Hypothalamus (tissue), 51 donors: Measurements from ENCODE around the gene CARMIL1.

ENCODE experiments used
- DNase-seq, 51 donors: peaks; one replicate each; lab custom pipeline; 2025; lab: John Stamatoyannopoulos, UW

The CARMIL1 gene

DNA sequence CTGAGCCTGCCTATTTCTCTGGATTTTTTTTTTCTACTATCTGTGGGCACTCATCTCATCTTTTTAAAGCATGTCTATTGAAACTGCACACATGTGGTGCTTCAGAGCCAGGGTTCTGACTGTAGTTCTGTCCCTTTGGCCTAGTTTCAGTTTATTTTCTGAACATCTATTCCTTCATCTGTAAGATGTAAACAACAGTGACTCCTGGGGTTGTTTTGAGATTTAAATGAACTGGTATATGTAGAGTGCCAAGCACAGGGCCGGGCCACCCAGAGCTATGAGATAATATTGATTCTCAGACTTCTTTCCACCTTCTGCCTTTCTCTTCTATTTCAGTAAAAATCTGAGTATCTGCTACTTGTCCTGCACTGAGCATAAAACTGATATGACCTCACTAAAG lies 185.1 kb downstream of the CARMIL1 start:
- DNase-seq = no peak

DNA sequence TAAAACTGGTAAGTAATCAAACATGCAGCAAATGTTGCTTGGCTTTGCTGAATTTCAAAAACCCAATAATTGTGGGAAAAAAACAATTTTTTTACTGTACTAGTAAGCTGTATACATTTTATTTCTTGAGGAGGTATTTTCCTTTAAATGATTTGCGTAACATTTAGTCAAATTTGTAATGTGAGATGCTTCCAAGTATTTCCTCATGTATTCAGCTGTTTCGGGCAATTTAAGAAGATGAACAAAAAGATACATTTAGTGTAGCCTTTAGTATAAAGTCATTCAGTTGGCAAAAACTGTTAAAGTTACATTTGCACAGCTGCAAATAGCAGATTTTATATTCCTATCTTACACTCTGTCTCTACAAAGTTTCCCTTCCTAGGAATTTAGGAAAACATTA lies 186.8 kb downstream of the CARMIL1 start:
- DNase-seq = no peak

DNA sequence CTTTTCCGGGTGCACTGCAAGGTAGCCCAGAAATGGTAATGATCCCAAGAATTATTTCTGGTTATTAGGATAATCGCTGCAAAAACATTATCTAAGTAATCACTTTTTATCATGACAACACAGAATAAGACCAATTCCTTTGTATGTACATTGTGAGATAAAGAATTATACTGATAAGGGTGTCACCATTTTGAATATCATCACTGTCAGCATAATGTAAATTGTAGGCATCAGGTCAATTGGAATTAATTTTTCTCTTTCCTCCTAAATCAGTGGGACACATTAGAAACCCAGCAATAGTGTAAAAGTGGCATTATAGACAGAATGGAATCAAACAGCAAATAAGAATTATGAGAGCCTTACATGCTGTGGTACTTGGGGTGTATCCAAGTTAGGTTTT lies 189.7 kb downstream of the CARMIL1 start:
- DNase-seq = no peak

DNA sequence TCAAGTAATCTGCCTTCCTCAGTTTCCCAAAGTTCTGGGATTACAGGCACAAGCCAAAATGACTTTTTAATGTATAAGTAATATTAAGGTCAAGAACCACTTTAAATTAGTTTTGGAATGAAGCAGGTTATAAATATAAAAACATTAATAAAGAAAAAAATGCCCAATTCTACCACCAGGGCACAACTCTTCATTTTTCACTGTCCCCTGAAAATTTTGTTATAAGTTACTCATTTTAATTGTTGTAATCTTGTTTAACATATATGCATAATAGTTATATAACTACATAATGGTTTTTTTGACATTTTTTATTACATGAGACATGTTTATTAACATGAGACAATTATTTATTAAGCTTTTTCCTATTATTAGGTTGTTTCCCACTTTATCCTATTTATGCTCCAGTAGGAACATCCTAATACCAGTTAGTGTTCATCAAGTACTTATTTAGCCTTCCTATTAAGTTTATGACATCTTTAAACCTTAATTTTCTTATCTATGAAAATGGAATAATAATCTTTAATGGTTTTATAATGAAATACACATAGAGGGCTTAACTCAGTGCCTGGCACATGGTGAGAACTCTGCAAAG lies 190.7 kb downstream of the CARMIL1 start:
- no peak for DNase-seq

DNA sequence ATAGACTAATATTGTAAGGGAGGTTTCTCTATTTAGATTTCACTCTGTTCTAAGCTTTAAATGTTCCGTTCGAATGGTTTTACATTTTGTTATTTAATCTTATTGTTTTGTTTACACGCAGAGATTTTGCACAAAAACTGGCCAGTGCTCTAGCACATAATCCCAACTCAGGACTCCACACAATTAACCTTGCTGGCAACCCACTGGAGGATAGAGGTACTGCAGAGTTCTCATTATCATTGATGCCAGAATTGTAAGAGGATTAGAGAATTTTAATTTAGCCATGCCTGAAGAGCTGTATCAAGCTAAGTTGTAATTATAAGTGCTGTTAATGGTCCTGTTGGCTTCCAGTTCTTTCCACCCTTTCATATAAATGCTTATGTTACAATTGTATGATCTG lies 193.1 kb downstream of the CARMIL1 start:
- DNase-seq = no peak

DNA sequence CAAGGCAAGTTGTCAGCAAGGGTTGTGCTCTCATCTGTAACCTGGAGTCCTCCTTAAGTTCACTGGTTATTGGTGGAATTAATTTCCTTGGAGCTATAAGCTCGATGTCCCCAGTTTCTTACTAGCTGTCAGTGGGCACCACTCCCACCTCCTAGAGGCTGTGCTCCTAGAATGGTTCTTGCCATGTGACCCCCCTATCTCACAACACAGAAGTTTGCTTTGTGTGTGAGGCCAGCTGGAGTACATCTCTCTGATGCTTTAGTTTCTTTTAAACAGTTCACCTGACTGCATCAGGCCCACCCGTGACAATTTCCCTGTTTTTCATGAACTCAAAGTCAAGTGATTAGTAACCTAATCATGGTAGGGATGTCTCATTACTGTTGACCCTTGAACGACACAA lies 193.7 kb downstream of the CARMIL1 start:
- DNase-seq = no peak

DNA sequence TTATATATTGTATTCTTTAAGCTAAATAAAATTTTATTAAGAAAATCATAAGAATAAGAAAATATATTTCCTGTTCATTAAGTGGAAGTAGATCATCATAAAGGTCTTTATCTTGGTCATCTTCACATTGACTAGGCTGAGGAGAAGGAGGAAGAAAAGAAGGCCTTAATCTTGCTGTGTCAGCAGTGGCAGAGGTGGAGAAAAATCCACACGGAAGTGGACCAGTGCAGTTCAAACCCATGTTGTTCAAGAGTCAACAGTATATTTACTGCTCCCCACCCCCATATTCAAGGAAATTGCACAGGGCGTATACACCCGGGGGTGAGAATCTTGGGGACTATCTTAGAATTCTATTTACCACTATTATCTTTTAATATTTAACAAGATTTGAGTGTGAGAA lies 194.3 kb downstream of the CARMIL1 start:
- no peak for DNase-seq

DNA sequence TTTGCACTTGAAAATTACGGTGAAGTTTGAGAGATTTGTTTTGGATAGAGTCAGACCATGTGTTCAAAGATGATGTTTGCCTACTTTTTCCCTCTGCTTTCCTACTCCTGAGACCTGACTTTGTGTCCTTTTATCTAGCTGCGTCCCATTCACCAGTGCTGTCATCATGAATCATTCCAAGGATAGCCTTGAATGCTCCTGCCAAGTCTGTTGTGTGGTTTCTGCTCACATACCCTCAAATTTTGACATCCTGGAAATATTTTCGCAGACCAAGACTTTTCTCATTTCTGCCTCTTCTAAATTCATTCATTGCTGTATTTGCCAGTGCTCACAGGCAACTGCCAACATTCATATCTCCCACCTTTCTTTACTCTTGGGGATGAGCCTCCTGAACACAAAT lies 197.0 kb downstream of the CARMIL1 start:
- DNase-seq = no peak

DNA sequence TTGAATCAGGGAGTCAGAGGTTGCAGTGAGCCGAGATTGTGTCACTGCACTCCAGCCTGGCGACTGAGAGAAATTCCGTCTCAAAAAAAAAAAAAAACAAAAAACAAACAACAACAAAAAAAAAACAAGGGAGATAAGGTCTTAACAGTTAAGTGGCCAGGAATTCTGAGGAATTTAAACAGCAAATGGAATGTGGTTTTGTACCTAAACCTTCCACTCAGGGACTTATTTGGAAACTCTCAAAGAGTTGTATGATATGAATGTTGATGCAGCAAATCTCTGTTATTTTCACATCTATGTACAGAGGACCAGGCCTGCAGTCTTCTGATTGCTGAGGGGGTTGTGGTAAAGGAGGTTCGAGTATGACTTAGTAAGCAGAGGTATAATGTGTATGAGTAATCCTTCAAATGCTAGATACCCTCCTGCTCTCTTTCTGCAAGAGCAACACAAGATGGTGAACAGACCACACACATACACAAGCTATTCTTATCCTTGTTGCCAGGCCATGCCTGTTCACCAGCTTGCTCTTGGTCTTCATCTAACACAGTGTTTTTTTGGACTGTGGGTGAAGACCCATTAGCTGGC lies 197.9 kb downstream of the CARMIL1 start:
- DNase-seq = no peak

DNA sequence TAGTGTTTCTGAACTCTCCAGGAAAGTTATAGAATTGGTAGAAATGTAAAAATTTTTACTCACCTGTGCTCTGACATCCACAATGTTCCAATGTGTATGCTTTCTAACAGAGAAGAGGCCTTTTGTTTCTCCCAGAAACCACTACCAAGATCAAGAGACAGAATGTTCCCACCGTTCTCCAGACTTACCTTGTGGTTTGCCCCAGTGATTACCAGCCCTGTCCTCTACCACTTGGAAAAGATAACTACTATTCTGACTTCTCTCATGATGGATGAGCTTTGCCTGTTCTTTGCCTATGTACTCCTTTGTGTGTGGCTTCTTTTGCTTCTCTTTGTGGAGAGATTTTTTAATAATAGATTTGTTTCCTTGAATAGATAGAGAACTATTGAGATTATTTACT lies 199.8 kb downstream of the CARMIL1 start:
- no peak for DNase-seq

DNA sequence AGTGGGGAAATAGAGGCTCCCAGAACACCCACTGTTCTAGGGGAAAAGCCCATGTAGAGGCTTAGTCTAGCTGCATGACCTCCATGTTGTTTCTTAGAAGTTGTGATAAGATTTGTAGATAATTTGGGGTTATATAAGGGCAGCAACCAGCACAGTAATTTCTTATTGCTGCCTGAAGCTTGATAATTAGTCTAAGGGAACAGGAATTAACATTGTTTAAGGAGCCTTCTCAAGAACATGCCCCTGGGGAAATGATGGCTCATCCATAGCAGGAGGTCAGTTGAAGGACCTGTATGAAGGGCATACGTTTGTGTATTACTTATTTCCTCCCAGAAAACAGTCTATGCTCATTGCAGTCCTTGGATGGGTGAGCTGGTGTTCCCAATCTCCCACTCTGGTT lies 202.1 kb downstream of the CARMIL1 start:
- DNase-seq = no peak

DNA sequence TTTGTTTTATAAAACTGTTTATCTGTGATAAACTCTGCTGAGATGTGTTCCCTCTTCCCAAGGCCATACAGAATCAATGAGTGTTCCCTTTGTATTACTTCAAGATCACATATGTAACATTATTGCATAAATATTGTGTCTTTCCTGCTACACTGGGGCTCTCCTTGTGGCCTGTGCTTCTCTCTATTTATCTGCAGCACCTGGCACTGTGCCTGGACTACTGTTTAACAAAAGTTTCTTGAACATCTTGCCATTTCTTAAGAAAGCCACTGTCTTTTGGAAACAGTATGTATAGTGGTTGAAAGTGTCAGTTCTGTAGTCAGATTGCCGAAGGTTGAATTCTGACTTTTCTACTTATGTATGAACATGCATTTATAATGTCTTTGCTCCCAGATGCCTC lies 203.8 kb downstream of the CARMIL1 start:
- DNase-seq = no peak

DNA sequence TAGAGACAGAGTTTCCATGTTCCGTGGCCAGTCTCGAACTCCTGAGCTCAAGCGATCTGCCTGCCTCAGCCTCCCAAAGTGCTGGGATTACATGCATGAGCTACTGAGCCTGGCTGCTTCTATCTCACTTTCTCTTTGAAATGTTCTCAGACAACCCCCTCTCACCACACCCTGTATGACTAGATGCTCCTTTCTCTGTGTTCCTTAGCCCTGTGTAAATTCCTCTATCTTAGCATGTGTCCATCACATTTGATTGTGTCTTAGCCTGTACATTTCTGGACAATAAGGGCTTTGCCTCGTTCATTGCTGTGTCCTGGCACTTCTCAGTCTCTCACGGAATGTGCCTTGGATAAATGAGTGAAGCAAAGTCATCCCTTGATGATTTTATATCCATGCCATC lies 204.8 kb downstream of the CARMIL1 start:
- no peak for DNase-seq

DNA sequence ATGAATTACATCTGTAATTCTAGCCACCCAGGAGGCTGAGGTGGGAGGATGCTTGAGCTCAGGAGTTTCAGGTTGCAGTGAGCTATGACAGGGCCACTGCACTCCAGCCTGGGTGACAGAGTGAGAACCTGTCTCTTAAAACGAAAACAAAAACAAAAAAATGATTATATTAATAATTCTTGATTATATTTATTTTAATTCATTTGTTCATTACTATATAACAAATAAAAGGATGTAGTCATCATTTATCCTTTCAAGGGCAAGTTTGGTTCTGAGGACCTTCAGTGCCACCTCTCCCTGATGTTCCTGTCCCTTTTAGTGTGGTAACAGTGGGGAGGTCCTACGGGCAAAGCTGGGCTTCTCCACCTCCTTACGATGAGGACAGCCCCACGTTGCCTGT lies 205.7 kb downstream of the CARMIL1 start:
- DNase-seq = no peak

DNA sequence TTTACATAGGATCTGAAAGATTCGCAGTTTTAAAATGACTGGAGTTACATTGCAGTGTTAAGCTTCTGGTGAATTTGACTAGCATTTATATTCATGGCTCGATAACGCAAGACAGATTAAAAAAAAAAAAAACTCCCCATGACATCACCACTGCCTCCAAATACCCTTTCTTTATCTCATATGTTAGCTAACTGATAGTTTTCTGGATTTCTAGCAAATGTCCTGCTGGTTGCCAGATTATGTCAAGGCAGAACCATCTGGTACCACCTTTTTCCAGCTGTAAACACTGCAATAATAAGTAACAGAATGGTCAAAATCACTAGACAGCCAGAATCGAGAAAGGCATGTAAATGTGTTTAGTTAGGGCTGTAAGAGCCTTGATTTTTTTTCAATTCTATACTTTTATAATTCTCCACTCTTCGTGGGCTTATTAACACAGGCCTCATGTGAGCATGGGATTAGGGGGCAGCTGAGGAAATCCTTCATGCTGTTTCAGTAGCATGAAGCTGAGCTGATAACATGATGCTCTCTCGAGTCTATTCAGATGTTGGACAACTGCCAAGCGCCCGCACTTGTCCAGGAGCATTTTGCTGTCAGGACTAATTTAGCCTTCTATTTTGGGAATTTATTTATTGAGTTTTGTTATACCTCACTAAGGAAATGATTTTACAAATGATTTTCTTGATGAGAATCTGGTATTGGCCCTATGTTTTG lies 206.8 kb downstream of the CARMIL1 start:
- DNase-seq = peak in 3 of 51 donors; percentile 1 to 18 (median 3)

DNA sequence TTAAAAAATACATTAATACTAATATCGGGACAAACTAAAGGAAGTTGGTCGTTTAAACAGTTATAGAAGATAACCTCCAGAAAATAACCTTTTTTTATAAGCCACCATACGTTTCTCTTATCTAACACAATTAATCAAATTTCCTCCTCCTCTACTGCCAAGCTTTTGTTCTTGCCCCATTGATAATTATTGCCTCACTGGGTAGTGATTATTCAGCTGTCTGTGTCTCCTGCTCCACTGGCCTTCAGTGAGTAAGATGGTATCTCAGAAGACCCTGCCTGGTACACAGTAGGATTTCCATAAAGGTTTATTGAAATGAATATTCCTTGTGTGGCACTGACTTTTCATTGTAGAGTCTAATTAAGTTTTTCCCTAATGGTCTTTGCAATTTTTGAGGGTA lies 207.4 kb downstream of the CARMIL1 start:
- no peak for DNase-seq

DNA sequence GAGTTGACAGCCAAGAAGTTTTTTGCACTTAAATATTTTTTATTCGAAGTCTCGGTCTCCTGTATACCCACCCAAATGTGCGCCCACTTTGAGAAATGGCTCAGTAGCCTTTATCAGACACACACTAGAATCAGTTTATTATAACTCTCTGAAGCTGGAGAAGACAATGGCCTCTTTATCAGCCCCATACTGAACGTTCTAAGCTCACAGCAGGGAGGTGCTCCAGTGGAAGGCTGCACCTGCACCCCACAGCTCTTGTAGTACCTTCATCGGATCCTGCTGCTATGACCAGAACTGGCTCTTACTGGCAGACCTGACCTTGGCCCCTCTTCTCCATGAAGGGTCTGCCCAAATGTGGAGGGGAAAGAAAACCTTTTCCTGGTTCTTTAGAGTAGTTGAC lies 207.8 kb downstream of the CARMIL1 start:
- no peak for DNase-seq

DNA sequence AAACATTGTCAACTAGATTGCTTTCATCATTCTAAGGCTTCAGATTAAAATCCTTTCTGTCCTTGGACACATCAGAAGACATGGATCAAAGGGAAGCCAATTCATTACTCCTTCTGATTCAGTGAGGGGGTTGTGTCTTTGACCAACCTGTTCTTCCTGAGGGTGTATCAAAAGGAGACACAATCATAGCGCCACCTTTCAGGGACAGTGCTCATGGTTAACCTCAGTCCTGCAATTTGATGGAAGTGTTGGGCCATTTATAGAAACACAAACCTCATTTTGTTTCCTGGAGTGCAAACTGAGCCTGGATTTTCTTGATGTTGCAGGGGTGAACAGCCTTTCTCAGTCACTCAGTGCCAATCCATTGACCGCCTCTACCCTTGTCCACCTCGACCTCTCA lies 209.0 kb downstream of the CARMIL1 start:
- no peak for DNase-seq

DNA sequence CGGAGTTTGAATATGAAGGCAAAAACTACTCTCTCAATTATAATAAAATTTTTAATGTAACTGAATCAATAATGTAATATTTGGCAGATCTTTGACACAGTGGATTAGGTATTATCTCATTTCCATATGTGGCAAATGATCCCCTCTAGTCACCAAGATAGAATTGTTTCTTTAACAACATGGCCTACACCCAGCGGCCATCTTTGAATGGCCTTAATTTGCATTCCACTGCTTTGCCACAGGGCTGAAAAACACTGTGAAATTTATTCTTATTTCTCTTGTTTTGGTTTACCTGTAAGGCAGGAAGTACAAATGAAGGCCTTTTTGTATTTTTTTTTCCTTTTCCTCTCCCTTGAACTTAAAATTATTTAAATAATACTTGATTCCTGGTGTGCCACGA lies 210.2 kb downstream of the CARMIL1 start:
- no peak for DNase-seq

DNA sequence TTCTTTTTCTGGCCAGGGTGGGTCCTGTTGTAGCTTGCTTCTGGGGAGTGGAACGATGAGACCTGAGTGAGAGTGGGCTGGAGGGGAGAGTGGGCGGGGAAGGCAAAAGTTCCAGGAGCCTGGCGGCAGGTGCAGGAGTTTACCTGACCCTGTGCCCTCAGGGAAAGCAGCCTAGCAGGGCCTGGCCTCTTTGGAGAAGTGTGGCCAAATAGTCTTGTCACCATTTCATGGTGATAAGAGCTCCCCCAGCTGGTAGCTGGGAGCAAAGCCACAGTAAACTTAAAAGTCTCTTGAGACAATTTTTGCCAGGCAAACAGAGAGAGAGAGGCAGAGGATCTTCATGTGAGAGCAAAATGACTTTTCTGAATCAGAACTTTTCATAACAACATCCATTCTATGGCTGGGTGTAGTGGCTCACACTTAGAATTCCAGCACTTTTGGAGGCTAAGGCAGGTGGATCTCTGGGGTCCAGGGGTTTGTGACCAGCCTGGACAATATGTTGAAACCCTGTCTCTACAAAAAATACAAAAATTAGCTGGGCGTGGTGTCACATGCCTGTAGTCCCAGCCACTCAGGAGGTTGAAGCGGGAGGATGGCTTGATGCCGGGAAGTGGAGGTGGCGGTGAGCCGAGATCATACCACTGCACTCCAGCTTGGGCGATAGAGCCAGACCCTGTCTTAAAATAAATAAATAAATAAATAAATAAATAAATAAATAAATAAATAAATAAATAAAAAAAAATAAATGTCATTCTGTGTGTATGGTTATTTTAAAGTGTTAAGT lies 211.0 kb downstream of the CARMIL1 start:
- DNase-seq = peak in 39 of 51 donors; percentile 2 to 63 (median 33)

DNA sequence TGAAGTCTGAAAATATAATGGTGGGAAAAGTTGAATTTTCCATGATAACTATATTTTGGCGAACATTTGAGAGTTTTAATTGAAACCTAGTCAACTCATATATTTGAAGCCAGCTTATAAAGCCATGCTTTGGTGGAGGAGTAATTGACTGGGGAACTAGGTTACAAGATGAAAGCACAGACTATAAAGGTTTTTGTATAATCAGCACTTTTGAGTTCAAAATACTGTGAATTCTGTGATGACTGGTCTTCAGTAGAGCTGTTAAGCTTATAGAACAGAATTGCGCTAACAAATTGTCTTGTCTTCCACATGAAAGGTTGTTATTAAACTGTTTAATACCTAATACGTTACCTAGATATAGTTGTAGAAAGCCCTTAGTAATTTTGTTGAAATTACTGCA lies 213.8 kb downstream of the CARMIL1 start:
- no peak for DNase-seq

DNA sequence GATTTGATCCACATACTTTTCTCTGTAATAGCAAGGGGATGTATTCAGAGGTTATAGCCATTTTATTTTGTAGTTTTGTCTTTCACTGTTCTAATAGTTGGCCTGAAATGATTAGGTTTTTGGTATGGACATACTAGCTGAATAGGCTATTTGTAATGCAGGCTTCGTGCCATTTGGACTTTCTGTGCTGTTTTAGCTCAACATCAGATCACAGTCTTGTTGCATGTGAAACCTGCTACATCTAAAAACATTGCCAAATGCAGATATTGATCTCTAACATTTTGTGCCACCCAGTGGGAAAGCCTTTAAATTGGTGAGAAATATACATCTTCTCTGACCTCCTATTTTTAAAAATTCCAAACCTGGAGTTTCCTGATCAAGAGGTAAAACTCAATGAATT lies 215.3 kb downstream of the CARMIL1 start:
- no peak for DNase-seq
